ENCODE measurements around the gene MTFP1.

DNA sequence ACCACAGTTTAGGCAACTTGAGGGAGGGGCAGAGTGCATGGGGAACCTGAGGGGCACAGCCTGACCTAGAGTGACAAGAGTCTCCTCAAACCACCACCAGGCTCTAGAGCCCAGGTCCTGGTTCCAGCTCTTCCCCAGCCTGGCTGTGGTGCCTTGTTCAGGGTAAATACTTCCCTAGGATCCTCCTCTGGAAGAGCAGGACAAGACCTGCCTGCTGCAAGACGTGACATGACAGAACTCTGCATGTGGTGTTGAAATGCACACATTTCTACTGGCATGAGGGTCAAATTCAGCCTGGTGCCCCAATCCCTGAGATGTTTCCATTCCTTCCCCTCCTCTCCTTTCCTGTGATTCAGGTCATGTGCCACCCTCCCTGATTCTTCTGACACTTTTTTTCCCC is 25.4 kb upstream of the MTFP1 start:
- TF ChIP-seq, protein P1, sequence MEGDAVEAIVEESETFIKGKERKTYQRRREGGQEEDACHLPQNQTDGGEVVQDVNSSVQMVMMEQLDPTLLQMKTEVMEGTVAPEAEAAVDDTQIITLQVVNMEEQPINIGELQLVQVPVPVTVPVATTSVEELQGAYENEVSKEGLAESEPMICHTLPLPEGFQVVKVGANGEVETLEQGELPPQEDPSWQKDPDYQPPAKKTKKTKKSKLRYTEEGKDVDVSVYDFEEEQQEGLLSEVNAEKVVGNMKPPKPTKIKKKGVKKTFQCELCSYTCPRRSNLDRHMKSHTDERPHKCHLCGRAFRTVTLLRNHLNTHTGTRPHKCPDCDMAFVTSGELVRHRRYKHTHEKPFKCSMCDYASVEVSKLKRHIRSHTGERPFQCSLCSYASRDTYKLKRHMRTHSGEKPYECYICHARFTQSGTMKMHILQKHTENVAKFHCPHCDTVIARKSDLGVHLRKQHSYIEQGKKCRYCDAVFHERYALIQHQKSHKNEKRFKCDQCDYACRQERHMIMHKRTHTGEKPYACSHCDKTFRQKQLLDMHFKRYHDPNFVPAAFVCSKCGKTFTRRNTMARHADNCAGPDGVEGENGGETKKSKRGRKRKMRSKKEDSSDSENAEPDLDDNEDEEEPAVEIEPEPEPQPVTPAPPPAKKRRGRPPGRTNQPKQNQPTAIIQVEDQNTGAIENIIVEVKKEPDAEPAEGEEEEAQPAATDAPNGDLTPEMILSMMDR (conservative IDR thresholded peaks at IDR 0.05; ENCODE audit: low read length), result no peak
- TF ChIP-seq EZH2phosphoT487 (IDR thresholded peaks at IDR 0.05; ENCODE audit: borderline replicate concordance), result no peak
